Fibroblast of the aortic adventitia (primary cell): ENCODE measurements around the gene H1-8. TPM values are rescaled to one million over a fixed set of nuclear protein-coding genes. Genes with fewer than 3 reads are reported as not detected.

Source experiments
- DNase-seq: peaks from one replicate; pipeline ENCODE4 v3.0.0-alpha.2; 2010; ENCODE audit warnings: low read depth
- H3K4me3 ChIP-seq: 2 replicates; pipeline ENCODE4 v1.5.1; 2011; ENCODE audit warnings: low read depth, mild to moderate bottlenecking, control low read depth, low read length, moderate library complexity
- CTCF ChIP-seq: IDR thresholded peaks from 2 replicates; pipeline ENCODE4 v1.5.1; 2011; ENCODE audit warnings: mild to moderate bottlenecking, low read length, control low read depth, inconsistent platforms; ENCODE audit not compliant: insufficient read depth
- total RNA-seq: library from RNA; depleted of rRNA; stranded (reverse); fragments of >200 nt; gene quantifications from 2 replicates; pipeline ENCODE4 v1.2.3, GENCODE V29; 2012; ENCODE audit warnings: low replicate concordance

H1-8 gene
- total RNA-seq, 1 donor: not detected

- no peak for TF ChIP-seq CTCF
- no peak overlapping the region for H3K4me3 ChIP-seq
- no peak for DNase-seq
These were observed 24.3 kb downstream of the H1-8 start for GRCh38 chr3:129567176-129567705.

- no peak for TF ChIP-seq CTCF
- no peak for DNase-seq
These were observed 25.0 kb downstream of the H1-8 start for GRCh38 chr3:129567939-129568338.

GRCh38 chr3:129569856-129570255 is 26.9 kb downstream of the H1-8 start:
- no peak for TF ChIP-seq CTCF
- no peak for DNase-seq
- no peak overlapping the region for H3K4me3 ChIP-seq

More at GRCh38 chr3:129567939-129568338, 25.0 kb downstream of the H1-8 start:
- H3K4me3 ChIP-seq: no peak overlapping the region

- TF ChIP-seq CTCF: no peak
- DNase-seq: no peak
- no peak overlapping the region for H3K4me3 ChIP-seq
These were observed 28.9 kb downstream of the H1-8 start for GRCh38 chr3:129571605-129572547.

GRCh38 chr3:129572603-129573002 is 29.6 kb downstream of the H1-8 start:
- no peak for DNase-seq
- H3K4me3 ChIP-seq: no peak overlapping the region
- no peak for TF ChIP-seq CTCF

GRCh38 chr3:129573493-129573892 is 30.5 kb downstream of the H1-8 start:
- no peak for DNase-seq
- no peak for TF ChIP-seq CTCF
- H3K4me3 ChIP-seq: no peak overlapping the region
